Stromal cell of bone marrow (primary cell): Measurements from ENCODE around the gene ZNF44.

ENCODE experiments used
- DNase-seq: peaks from one replicate; pipeline ENCODE4 v3.0.0-alpha.2; 2012; ENCODE audit warnings: low read depth

ZNF44 gene

DNA sequence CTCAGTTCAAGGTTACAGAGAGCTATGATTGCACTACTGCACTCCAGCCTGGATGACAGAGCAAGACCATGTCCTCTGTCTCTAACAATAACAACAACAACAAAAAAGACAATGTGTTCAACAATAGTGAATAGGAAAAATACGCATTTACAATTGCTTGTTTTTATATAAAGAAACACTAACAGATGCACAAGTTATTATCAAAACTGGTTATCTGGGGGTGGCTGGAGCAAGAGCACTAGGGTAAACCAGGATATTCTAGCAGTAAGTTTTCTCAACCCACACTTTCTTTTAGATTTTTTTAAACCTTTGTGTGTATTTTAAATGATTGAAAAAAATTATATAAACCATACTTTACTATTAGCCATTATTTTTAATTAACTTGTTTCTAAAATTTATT is 33.1 kb downstream of the ZNF44 start:
- no peak for DNase-seq

DNA sequence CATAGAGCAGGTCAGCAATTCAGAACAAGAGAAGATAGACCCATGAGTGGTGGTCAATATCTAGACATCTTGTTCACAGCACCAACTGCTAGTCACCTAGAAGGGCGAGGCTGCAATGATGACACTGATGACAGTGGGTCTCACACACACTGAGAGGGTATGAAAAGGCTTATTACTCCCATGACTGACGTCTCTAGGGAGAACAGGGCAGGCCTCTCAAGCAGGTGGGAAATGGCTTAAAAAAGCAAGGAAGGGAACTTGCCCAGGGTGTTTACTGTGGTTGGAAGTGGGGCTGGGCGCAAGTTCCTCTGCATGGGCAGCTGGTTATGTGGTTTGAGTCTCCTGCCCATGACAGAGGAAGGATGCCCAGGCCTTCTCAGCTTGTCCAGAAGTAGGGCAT is 33.8 kb downstream of the ZNF44 start:
- no peak for DNase-seq

DNA sequence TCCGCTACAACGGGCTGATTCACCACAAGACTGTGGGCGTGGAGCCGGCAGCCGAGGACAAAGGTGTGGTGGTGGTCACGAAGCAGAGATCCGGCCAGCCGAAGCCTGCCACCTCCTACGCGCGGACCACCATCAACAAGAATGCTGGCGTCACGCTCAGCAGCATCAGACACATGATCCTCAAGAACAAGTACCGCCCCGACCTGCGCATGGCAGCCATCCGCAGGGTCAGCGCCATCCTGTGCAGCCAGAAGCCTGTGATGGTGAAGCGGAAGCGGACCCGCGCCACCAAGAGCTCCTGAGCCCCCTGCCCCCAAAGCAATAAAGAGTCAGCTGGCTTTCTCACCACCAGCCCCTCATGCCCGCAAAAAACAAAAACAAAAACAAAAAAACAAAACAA is 34.4 kb downstream of the ZNF44 start:
- no peak for DNase-seq

DNA sequence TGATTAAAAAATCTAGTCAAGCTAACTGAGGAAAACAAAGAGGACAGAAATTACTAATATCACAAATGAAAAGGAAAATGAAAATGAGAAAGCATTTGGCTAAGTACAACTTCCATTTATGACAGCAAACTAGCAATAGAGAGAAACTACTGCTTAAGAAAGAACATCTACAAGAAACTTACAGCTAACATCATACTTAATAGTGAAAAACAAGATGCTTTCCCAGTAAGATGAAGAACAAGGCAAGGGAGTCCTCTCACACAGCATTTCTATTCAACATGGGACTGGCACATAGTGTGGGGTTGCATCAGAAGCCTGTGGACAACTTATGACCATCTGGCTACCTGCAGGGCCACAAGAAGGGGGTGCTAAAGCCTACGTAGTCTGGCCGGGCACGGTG is 39.3 kb downstream of the ZNF44 start:
- no peak for DNase-seq

DNA sequence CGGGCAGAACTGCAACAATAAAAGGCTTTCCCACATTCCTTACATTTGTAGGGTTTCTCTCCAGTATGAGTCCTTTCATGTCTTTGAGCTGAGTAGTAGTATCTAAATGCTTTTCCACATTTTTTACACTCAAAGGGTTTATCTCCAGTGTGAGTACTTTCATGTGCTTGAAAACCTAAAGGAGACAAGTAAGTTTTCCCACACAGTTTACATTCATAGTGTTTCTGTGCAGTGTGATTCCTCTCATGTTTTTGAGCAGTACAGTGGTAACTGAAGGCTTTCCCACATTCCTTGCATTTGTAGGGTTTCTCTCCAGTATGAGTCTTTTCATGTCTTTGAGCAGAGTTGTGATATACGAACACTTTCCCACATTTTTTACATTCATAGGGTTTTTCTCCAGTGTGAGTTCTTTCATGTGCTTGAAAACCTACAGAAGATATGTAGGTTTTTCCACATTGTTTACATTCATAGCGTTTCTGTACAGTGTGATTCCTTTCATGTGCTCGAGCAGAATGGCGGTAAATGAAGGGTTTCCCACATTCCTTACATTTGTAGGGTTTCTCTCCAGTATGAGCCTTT is 47.0 kb downstream of the ZNF44 start:
- DNase-seq = no peak

DNA sequence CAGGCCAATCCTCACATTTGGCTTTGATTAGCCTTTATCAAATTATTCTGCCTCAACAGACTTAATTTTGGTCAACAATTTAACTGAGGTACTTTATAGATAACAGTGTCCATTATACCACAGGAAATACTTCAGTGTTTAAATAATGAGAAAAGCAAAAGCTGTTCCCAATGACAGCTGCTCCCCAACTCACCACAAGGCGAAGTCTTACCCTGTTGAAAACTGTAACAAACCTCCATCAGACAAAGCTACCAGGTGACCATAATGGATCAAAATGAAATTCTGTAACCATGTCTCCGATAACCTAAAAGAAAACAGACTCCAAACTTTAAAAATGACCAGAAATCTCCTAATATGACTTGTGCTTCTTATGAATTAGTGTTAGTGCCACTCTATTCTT is 50.3 kb downstream of the ZNF44 start:
- DNase-seq = no peak

DNA sequence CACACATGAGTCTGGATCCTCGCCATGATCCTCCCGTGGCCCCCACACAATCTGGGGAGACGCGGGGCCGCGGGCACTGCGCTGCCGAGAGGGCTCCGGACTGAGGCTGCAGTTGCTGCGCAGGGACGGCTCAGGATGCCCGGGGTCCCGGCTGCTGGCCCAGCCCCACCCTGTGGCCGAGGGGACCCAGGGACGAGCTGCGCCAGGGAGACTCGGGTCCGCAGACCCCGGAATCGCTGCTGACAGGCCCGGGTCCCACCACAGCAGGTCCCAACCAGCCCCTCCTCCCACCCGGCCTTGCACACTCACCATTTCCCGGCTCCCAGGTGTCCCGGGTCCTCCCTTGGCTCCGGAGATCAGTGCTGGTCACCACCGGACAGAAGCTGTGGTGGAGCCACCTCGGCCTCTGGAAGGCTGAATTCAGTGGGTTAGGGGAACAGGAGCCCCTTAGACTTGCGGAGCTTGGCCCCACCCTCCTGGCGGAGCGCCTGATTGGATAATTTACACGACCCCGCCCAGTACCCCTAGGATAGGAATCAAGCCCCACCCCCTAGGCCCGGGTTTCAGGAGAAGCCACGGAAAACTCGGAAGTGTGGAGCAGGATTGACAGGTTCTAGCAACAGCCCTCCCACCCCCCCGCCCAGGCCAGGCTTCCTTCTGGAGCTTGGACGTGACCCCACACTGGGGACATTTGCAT is 57.4 kb downstream of the ZNF44 start:
- no peak for DNase-seq

DNA sequence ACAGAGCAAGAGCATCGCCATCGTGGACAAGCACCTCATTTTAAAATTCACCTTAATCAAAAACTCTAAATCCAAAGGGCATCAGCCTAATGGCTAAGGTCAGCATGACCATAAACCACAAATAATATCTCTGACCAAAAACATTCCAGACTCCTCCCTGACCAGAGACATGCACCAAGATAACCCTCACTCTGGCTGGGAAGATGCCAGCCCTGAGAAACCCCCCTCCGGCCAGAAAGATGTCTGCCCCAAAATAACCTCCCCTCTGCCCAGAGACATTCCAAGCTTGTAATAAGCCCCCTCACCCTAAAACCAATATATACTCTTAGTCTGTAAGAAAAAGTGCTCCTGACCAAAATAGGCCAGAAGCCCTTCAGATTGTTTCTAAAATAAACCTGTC is 61.7 kb downstream of the ZNF44 start:
- no peak for DNase-seq

DNA sequence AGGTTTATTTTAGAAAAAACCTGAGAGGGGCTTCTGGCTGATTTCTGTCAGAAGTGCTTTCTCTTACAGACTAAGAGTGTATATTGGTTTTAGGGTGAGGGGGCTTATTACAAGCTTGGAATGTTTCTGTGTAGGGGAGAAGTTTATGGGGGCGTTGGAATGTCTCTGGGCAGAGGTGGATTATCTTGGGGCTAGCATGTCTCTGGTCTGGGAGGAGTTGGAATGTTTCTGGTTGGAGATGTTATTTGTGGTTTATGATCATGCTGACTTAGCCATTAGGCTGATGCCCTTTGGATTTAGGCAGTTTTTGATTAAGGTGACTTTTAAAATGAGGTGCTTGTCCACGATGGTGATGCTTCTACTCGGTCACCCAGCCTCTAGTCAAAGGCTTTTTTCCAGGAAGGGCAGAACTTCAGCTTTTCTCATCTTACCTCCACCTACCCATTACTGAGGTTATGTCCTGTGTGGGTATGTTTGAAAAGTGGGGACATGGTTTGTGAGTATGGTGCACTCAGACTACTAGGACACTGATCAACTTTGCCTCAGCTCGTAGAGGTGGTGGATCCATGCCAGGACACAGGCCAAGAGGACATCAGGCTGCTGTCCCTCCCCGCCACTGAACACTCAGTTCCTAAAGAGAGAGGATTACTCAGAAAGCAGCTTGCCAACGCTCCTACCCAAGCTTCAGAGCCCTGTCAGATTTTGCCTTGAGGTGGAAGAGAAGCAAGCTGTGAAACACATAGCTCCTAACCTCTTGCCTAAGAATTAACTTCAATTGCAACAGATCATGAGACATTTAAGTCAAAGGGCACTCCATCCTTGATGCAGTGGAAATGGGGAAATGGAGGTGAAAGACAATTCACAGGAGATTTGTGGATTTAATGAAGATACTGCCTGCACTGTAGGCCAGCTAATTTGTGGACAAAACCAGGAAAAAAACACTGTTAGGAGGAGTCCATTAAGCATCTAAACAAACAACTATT is 63.6 kb downstream of the ZNF44 start:
- no peak for DNase-seq

DNA sequence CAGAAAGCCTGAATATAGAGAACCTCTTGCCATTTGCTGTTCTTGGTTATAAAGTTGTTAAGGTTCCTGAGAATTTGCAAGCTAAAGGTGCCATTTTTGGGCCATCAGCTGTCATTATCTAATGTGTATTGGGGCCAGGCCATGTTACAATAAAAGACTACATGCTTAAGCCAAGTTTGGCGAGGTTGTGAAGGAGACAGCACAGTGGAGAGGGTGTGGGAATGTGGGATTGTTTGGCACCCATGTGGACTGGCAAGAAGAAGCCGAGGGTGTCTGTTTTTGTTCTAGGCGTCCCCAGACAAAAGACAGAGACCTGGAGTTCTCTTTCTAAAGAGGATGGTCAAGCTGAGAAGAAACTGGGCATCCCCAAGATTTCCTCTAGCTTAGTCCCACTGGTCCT is 64.7 kb downstream of the ZNF44 start:
- DNase-seq = no peak

DNA sequence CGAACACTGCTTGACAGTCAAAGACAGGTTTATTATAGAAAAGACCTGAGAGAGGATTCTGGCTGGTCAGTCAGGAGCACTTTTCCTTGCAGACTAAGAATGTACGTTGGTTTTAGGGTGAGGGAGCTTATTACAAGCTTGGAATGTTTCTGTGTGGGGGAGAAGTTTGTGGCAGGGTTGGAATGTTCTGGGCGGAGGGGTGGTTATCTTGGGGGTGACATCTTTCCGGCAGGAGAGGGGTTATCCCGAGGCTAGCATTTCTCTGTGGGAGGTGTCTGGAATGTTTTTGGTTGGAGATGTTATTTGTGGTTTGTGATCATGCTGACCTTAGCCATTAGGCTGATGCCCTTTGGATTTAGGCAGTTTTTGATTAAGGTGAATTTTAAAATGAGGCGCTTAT is 70.0 kb downstream of the ZNF44 start:
- DNase-seq = no peak

DNA sequence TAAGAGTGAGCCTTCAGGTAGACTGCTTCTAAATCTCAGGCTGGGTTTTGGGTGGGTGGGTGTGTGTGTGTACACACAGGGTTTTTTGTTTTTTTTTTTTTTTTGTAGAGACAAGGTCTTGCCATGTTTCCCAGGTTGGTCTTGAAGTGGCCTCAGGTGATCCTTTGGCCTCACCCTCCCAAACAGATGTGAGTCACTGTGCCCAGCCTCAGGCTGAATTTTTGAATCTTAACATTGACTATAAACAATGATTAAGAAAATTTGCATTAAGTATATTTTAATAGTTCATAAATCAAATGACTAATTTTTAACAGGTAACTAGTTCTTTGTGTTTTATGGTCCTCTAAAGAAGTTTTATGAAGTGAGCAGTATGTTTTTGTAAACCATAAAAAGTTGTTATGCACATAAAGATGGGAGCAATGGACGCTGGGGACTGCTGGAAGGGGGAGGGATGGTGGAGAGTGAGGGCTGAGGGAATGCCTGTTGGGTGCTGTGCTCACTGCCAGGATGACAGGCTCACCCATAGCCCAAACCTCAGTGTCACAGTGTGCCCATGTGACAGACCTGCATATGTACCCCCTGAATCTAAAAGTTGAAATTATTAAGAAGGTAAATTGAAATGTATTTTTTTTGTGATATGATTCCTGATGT is 71.6 kb downstream of the ZNF44 start:
- no peak for DNase-seq
